Esophagus muscularis mucosa (tissue), 3 donors: ENCODE results near the gene EPAS1.

Experiments
- CTCF ChIP-seq, 3 experiments: fragments of 200-600 bp in 2 of 3; fragments of 450-650 bp in 1 of 3; sonication (generic) in 2 of 3; IDR thresholded peaks; one replicate each; pipeline ENCODE4 v1.5.1; 2017 to 2019; ENCODE audit warnings: antibody characterized with exemption in 3 of 3, mild to moderate bottlenecking in 2 of 3, moderate library complexity in 1 of 3
- POLR2AphosphoS5 ChIP-seq, 2 donors: sonication (generic); formaldehyde crosslinking; IDR thresholded peaks; one replicate each; pipeline ENCODE4 v1.6.1; 2017; ENCODE audit warnings: antibody characterized with exemption in 2 of 2

GRCh38 chr2:46377666-46378560 lies 80.7 kb downstream of the EPAS1 start:
- TF ChIP-seq CTCF (IDR thresholded peaks at IDR 0.05) = no peak
- TF ChIP-seq POLR2AphosphoS5 (IDR thresholded peaks at IDR 0.05) = no peak
